Kidney glomerular epithelial cell (primary cell): ENCODE data around the gene SUPT20HL2.
A peak's percentile ranks its signal among the peaks of the same experiment; 100 is the strongest.
"Not testable (repeated sequence)": the region's sequence is repeated elsewhere in the genome, so short reads cannot be mapped to it uniquely, and the experiment has no call there.

Source experiments
- DNase-seq: peaks from one replicate; lab custom pipeline; 2025; lab: John Stamatoyannopoulos, UW

The SUPT20HL2 gene

DNA sequence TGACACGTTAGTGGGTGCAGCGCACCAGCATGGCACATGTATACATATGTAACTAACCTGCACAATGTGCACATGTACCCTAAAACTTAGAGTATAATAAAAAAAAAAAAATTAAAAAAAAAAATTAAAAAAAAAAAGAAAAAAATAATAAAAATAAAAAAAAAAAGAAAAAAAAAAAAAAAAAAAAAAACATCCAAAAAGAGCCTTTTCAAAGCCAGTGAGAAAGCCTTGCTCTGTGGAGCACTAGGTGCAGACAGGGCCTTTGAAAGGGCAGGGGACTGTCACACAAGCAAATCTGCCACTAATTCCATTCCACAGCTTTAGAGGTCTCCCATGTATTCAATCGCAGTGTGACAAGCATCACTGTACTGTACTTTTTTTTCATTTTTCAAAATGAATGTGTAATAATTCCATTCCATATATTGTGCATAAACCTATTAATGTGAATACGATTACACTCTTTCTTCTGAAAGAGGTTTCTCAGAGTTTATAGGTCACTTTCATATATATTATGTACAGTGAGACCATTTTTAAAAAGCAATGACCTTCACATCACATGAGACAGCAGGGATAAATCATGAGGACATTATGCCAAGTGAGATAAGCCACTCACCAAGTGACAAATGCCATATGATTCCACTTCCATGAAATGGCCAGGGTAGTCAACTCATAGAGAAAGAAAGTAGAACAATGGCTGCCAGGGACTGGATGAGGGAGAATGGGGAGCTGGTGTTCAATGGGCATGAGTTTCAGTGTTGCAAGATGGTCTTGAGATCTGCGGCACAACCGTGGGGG lies 4.1 kb downstream of the SUPT20HL2 start:
- DNase-seq, result not testable (repeated sequence)

DNA sequence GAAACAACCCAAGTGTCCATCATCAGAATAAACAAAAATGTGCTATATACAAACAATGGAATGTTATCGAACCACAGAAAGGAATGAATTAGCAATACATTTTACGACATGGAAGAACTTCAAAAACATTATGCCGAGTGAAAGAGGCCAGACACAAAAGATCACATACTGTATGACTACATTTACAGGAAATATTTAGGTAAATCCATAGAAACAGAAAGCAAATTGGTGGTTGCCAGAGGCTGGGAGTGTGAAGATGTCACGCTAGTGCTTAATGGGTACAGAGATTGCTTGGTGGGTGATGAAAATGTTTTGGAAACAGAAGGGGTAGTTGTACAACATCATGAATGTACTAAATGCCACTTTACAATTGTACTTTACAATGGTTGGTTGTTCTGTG lies 5.1 kb downstream of the SUPT20HL2 start:
- not testable (repeated sequence) for DNase-seq

DNA sequence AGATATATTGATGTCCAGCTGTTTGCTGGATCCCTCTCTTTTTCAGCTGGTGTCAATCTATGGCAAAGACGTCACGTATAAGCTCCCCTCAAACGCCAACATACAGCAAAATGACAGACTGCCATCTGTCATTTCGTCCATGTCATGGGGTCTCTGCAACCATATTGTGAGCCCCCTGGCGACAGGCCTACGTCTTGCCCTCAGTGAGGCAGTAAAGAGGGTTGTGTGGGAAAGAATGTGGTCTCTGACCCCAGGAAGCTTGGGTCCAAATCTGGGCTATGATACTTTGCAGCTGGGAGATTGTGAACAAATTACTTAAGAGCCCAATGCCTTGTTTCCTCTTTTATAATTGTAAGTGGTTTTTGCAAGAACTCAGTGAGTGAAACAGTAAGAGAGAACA lies 7.4 kb downstream of the SUPT20HL2 start:
- DNase-seq, result no peak

DNA sequence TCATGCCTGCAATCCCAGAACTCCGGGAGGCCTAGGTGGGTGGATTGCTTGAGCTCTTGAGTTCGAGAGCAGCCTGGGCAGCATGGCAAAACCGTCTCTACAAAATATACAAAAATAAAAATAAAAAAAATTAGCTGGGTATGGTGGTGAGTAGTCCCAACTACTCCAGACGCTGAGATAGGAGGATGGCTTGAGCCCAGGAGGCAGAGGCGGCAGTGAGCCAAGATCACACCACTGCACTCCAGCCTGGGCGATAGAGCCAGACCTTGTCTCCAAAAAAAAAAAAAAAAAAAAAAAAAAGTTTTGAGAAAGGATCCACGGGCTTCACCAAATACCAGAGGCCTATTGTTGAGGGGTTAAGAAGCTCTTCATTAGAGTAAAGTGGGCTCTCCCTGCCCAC lies 8.0 kb downstream of the SUPT20HL2 start:
- no peak for DNase-seq

DNA sequence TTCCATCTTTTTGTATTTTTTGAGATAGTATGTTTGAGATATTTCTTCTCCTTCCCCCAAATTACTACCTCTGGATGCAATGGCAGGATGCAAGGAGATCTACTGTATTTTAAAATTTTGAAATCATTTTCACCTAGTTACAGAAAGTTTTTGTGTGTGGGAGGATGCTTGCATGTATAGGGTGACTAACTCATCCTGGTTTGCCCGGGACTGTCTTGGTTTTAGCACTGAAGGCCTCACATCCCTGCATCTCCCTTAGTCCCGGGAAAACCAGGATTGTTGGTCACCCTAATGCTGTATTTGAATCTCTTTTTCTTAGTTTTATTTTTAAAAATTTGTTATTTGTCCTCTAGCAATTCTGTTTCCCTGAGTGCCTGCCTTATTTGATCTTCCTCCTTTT lies 12.1 kb downstream of the SUPT20HL2 start:
- DNase-seq, result no peak

DNA sequence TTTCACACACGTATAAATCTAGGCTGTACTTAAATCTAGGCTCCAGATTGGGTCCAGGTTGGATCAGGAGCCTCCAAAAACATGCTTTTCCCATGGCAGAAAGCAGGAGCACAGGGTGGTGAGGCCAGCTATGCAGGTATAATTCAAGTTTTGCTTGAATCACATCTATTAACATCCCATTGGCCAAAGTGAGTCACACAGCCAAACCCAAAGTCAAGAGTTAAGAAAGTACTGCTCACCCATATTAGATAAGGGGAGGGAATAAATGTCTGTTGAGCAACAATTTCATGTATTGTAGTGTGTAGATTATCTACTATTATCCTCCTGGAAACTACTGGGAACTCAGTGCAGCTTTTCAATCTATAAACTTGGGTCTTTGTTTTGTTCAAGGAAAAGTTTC lies 12.8 kb downstream of the SUPT20HL2 start:
- DNase-seq, result no peak

DNA sequence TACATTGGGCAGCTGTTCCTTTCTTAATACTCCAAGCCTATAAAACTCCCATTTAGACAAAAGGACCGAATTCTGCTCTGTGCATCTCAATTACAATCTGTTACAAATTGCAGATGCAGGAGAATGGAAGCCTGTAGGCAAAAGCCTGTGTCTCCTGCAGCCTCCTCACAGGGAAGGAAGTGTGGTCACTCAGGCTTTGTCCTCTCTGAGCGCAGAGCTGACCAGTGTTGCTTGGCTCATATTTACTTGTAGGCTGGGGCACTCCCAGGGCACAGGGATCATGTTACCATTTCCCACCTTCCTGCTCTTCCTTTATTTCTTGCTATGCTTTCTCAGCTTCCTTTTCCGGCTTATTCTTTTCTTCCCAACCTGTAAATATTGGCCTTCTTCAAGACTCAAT lies 15.7 kb downstream of the SUPT20HL2 start:
- no peak for DNase-seq

DNA sequence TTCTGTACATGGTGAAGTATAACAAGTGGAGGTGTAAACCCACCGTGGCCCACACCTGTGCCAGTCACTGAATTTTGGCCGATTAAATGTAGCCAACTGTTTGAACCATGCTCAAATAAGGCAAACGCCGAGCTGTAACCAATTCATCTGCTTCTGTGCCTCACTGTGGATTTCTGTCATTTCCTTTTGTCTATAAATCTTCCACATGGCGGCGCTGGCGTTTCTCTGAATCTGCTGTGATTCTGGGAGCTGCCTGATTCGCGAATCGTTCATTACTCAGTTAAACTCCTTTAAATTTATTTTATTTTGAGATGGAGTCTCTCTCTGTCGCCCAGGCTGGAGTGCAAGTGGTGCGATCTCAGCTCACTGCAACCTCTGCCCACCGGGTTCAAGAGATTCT lies 19.2 kb downstream of the SUPT20HL2 start:
- no peak for DNase-seq

DNA sequence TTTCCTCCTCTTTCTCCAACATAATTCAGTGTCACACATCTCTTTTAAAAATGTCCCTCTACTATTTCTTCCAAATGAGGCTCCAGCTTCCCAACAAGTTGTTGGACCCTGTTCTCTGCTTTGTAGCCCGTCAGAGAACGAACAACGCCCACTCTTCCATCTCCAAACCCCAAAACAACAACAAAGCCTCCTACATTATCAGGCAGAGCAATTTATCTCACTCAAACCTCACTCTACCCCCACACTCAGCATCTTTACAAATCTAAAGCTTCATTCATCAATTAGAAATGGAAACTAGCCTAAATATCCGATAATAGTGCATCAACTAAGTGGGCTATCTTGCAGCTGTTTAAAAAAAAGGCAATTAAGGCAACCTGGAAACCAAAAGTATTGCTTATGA lies 20.5 kb downstream of the SUPT20HL2 start:
- DNase-seq, result no peak

DNA sequence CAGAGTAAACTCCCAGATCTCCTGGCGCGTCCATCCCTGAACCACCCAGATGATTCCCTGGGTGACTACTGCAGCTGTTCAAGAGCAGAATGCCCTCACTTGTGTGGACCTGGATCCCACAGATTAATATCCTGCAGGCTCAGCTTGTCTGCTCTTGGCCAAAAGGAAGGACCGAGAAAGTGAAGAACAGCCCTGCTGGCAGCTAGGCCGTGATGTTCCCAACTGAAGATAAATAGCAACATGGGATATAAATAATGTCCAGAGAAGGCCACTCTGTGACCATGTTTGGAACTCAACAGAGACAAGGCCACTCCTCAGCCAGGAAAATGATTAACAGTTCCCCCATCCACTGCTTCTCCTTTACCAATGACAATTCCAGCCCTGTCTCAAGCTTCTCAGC lies 21.5 kb downstream of the SUPT20HL2 start:
- DNase-seq, result no peak

DNA sequence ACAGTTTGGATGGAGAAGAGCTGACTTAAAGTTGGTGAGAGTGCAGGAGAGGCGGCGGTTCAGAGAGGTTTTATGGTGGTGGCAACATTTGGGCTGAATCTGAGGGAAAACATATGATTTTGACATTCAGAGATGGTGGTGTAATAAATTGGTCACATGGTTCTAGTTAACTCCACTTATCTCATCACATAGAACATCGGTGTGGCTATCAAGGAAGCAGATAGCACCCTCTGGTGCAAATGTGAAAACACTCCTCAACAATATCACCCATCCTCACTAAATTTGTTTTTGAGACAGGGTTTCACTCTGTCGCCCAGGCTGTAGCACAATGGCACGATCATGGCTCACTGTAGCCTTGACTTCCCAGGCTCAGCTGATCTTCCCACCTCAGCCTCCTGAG lies 28.8 kb downstream of the SUPT20HL2 start:
- DNase-seq, result no peak

DNA sequence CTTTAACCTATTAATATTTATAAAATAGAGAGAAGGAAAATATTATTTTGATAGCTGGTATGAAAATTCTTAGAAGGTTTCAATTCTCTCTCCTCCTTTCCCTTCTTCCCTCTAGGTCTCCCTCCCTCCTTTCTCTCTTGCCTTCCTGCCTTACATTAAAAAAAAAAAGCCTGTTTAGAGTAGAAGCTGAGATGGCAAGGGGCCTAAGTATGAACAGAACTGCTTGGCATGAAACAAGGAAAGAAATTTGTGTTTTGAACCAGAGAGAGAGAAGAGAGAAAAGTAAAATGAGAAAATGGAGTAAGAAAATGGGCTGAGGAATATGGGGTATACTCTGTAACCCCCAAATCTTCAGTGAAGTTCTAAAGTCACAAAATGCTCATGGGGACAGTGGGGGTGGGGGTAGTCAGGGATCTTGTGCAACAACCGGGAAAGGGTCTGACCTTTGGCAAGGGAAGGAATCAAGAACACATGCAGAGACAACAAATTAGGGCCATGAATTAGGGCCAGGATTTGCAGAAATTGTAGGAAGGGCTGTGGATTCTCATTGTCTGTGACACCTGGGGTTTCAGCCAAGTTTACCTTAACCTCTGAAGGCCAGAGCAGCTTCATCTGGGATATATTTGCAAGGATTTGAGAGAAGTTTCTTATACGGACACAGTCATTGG lies 30.6 kb downstream of the SUPT20HL2 start:
- DNase-seq, result no peak

DNA sequence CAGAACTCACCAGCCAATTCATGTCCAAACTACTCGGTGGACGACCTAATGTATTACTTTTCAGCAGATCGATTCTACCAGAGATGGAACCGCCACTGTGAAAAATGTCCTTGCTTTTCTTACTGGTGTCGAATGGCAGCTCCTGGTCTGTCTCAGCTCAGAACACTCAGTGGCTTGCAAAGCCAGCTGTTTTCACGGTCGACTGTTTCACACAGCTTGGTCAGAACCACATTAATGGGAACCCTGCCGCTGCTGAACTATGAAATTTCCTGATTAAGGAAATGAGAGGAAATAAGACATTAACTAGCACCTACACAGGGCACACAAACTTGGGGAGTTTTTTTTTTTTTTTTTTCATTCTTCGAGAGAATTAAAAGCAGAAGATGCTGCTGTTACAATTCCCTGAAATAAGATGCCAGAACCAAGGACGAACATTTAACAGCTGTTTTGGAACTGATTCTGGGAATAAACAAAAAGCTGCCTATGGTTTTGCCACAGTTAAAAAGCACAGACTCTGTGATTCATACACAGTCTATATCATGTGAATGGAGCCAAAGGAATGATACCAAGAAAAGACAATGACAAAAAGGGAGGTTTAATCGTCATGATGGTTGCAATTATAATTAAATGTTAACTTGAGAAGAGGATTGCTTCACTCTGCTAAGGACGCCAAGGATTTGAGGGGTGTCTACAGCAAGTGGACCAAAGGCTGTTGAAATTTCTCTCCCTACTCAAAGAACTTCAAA lies 31.3 kb downstream of the SUPT20HL2 start:
- peak; percentile 0 for DNase-seq

DNA sequence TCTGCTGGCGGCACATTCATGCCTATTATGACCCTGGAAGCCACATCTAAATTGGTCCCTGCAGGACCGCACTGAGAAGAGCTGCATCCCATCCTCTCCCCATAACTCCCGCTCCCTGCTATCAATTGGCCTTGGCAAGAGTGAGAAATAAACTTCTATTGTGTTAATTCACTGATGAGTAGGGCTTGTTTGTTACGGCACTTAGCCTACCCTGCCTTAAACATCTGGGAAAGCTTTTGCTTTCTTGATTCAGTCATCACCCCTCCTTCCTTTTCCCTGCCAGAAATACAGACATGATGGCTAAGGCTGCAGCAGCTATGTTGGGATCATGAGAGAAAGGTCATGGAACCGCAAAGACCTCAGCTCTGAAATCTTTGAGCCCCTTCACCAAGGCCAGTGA lies 36.5 kb downstream of the SUPT20HL2 start:
- no peak for DNase-seq

DNA sequence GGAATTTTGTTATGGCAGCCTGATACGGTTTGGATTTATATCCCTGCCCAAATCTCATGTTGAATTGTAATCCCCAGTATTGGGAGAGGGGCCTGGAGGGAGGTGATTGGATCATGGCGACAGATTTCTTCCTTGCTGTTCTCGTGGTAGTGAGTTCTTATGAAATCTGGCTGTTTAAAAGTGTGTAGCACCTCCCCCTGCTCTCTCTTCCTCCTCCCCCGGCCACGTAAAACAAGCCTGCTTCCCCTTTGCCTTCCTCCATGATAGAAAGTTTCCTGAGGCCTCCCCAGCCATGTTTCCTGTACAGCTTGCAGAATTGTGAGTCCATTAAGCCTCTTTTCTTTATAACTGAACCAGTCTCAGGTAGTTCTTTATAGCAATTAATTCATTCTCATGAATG lies 37.9 kb downstream of the SUPT20HL2 start:
- no peak for DNase-seq

DNA sequence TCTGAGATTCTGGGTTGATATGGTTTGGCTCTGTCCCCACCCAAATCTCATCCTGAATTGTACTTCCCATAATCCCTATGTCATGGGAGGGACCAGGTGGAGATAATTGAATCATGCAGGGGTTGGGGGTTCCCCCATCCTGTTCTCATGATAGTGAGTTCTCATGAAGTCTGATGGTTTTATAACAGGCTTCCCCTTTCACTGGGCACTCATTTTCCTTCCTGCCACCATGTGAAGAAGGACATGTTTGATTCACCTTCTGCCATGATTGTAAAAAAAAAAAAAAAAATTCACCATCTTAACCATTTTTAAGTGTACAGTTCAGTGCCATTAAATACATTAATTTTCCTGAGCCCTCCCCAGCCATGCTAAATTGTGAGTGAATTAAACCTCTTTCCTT lies 42.6 kb downstream of the SUPT20HL2 start:
- DNase-seq, result no peak

DNA sequence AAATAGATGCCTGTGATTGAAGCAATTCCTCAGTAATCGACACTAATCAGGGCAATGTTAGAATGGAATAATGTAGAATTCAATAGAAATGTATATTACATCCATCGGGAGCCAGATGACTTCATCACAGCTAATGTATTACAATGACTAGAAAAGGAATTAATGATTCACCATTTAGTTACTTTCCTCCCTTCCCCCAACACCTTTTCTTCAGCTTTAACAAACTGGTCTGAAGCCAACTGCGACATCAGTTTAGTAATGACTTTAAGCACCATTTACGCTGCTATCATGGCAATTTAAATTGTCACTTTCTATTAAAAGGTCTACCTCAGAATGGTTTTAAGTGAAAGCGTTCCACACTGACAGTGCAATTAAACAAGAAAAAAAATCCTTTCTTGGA lies 45.1 kb downstream of the SUPT20HL2 start:
- no peak for DNase-seq

DNA sequence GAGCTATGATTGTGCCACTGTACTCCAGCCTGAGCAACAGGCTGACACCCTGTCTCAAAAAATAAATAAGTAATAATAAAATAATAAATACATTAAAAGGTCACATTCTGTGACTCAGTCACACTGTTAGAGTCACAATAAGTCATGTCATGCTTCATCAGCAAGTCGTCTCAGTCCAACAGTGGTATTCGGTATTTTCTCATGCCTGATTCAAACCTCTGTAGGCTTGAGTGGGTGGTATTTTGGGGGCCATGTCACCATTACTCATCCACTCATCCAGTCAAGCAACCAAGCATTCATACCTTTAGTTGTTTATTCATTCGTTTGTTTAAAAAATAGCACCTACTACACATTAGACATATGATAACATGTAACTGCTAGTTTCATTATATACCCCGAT lies 46.9 kb downstream of the SUPT20HL2 start:
- peak; percentile 3 for DNase-seq

DNA sequence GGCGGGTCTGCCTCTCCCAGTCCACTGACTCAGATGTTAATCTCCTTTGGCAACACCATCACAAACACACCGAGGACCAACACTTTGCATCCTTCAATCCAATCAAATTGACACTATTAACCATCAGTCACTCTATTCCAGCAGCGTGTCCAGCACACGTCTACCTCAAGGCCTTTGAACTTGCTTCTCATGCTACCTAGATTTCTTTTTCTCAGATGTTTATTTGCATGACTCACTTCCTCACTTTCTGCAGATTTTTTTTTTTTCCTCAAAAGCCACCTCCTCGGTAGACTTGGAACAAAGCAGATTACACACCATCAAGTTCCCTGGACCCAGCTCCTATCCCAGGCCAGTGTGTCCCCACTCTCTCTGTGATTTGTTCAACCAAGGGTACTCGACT lies 49.5 kb downstream of the SUPT20HL2 start:
- no peak for DNase-seq

DNA sequence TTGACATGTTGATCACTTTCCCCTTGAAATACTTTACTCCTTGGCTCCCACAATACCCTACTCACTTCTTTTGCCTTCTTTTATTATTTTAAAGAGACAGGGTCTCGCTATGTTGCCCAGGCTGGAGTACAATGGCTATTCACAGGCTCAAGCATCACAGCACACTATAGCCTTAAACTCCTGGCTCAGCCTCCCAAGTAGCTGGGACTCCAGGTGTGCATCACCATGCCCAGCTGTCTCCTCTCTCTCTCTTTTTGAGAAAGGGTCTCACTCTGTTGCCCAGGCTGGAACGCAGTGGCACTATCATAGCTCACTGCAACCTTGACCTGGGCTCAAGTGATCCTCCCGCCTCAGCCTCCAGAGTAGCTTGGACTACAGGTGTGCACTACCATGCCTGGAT lies 51.6 kb downstream of the SUPT20HL2 start:
- no peak for DNase-seq
